Measurements from ENCODE around the gene AP3S2. TPM values are rescaled to one million over a fixed set of nuclear protein-coding genes. Genes with fewer than 3 reads are reported as not detected.
"Not testable (repeated sequence)": the region's sequence is repeated elsewhere in the genome, so short reads cannot be mapped to it uniquely, and the experiment has no call there.

The AP3S2 gene
- total RNA-seq, 2 experiments from 2014 or later: 12.4 to 15.3 TPM

DNA sequence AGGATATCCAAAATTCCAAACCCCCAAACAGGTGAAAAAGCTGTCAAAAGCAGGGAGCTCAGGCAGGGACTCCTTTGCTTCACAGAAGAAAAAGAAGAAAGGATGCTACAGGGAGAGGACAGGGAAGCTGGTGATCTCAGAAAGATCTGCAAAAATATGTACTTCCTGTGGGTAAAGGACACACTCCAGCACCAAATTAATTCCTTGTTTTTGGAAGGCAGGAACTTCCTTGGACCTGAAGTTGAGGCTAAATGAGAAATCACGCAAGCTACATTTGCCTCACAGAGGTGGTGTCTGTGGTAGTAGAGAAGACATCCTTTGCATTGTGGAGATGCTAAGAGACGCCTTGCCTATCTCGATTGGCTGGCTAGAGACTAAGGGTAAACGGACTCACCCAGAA lies 52.5 kb downstream of the AP3S2 start:
- ChIA-PET POLR2A (no interaction called here), CTCF (interaction anchor here (0.8 to 2.0 kb wide), 5 partner anchors 9 to 261 kb away, joined by 3 to 5 read pairs (median 3); partner anchors contain the start of gene IDH2)
- ATAC-seq (no peak), DNase-seq (no peak)
- Mint-ChIP-seq H3K27ac (no peak overlapping the region), H3K4me3 (no peak overlapping the region), H3K4me1 (peaks cover 19% of the 10 kb centered on the region), H3K36me3 (ENCODE audit: low read depth) (peaks cover 11% of the 10 kb centered on the region), H3K9me3 (ENCODE audit: low read depth) (no peaks in the 10 kb centered on the region), H3K27me3 (no peaks in the 10 kb centered on the region)
- intact Hi-C loops (cut with DNase I, micrococcal nuclease): no loop called here

DNA sequence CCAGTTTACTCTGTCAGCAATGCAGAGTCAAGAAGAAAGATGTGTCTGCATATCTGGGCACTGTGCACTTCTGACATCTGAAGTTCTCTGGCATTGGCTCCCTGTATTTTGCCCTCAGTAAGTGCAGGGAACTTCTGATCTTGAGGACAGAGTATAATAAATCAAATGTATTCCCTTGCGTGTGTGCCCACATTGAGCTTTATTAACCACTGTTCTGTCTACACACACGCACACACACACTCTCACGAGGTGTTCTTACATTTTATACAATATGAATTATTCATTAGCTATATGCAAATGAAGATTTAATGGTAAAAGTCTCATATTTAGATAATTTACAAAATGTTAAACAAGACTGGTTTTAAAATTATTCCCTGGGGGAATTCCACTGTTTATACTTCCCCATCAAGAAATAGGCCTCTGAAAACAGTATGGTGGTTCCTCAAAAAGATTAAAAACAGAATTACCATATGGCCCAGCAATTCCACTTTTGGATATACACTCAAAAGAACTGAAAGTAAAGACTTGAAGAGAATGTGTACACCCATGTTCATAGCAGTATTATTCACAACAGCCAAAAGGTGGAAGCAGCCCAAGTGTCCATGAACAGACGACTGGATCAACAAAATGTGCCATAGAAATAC lies 54.5 kb downstream of the AP3S2 start:
- H3K27me3 Mint-ChIP-seq: no peaks in the 10 kb centered on the region
- no peak for DNase-seq
- peaks cover 9% of the 10 kb centered on the region for H3K4me1 Mint-ChIP-seq
- POLR2A ChIA-PET: no interaction called here
- H3K4me3 Mint-ChIP-seq: no peak overlapping the region
- no peak overlapping the region for H3K27ac Mint-ChIP-seq
- intact Hi-C loops (cut with DNase I, micrococcal nuclease): no loop called here
- CTCF ChIA-PET: interaction anchor here (3.4 kb wide), 1 partner anchor 36 kb away, joined by 13 read pairs; no protein-coding TSS in a partner anchor
- no peak for ATAC-seq
- peaks cover 19% of the 10 kb centered on the region for H3K36me3 Mint-ChIP-seq (ENCODE audit: low read depth)
- H3K9me3 Mint-ChIP-seq (ENCODE audit: low read depth): no peaks in the 10 kb centered on the region

DNA sequence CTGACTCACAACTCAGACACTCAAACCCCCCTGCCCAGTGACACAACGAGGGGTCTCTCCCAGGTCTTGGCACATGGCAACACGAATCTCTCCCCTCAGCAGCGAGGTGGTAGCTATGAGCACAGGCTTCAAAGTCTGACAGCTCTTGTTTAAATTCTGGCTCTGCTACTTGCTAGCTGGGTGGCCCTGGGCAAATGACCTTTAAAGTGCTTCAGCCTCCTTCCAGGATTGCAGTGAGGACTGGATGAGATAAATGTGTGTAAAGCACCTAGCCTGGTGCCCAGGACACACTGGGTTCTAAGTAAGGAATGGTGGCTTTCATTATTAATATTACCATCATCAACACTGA lies 56.0 kb downstream of the AP3S2 start:
- no peak overlapping the region for H3K27ac Mint-ChIP-seq
- no peak overlapping the region for H3K4me3 Mint-ChIP-seq
- H3K27me3 Mint-ChIP-seq: no peaks in the 10 kb centered on the region
- H3K4me1 Mint-ChIP-seq: peaks cover 9% of the 10 kb centered on the region
- DNase-seq: no peak
- no peaks in the 10 kb centered on the region for H3K9me3 Mint-ChIP-seq (ENCODE audit: low read depth)
- H3K36me3 Mint-ChIP-seq (ENCODE audit: low read depth): peaks cover 26% of the 10 kb centered on the region
- intact Hi-C loops (cut with DNase I, micrococcal nuclease): no loop called here
- CTCF ChIA-PET: interaction anchor here (0.5 to 3.4 kb wide), 5 partner anchors 10 to 107 kb away, joined by 3 to 13 read pairs (median 3); no protein-coding TSS in a partner anchor
- no peak for ATAC-seq
- POLR2A ChIA-PET: no interaction called here

DNA sequence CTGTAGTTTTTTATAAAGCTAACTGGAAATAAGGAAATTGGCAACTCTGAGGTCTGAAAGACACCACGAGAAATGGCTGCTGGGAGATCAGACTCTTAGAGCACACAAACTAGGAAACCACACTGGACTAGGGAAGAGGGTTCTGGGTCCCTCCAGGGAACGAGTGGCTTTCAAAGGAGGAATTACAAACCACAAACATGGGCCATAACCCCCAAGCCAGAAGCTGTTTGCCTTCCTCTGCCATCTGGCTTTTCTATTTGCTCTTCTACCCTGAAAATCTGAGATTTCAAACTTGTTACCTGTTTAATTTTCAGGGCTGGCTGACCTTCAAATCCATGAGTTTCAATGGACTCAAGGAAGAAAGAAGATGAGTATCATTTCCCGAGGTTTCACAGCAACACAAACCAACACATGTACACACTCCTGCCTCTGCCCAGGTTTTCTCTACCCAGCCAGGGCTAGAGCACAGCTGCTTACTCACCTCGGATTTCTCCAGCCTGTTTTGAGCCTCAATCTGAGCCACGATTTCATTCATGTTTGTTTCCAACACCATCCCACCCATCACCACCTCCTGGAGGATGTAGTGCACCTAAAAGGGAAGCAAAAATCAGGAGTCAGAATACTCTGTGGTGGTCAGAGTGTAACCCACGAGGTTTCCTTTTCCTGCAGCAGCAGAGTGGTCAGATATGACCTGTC lies 56.5 kb downstream of the AP3S2 start:
- H3K4me1 Mint-ChIP-seq: peaks cover 8% of the 10 kb centered on the region
- DNase-seq: no peak
- intact Hi-C loops (cut with DNase I, micrococcal nuclease): no loop called here
- no peak overlapping the region for H3K4me3 Mint-ChIP-seq
- peaks cover 26% of the 10 kb centered on the region for H3K36me3 Mint-ChIP-seq (ENCODE audit: low read depth)
- ATAC-seq: no peak
- CTCF ChIA-PET: interaction anchor here (0.7 to 3.4 kb wide), 5 partner anchors 10 to 153 kb away, joined by 3 to 13 read pairs (median 4); no protein-coding TSS in a partner anchor
- POLR2A ChIA-PET: no interaction called here
- no peaks in the 10 kb centered on the region for H3K27me3 Mint-ChIP-seq
- no peaks in the 10 kb centered on the region for H3K9me3 Mint-ChIP-seq (ENCODE audit: low read depth)
- no peak overlapping the region for H3K27ac Mint-ChIP-seq

DNA sequence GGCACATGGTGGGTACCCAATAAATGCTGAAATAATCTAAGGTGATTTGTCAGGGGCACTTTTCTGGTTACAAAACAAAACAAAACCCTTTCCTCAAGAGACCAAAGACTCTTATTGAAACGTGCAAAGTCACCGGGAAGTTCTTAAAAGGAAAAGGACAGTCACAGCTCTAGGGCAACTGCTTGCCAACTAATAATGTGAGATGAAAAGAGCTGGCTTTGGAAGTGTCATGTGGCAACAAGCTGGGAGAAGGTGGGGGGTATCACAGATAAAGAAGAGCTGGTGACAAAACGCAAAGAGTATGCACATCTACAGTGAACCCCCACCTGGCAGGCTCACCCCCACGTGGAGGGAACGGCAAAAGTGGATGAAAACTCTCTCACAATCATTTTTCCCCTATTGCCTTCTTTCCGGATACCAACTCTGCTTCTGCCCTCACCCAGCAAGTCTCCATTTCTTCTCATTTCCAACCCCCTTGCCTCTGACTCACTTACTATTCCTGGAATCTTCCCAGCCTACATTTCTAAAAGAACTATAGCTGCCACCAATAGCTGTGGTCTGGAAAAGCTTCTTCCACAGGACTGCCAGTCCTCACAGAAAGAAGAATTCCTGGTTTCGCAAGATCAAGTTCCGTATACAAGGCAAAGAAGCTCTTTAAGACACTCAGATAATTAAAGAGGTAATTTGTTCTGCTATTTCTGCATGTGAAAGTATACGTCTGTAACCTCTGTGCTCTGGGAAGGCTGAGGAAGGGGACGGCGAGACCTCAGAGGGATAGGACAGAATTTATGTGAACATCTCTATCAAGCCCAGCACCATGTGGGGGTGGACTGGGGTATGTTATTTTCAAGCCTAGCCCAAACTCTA lies 57.3 kb downstream of the AP3S2 start:
- ATAC-seq: no peak
- no peak for DNase-seq
- Mint-ChIP-seq H3K4me3 (no peak overlapping the region), H3K27ac (no peak overlapping the region), H3K4me1 (peaks cover 3% of the 10 kb centered on the region), H3K9me3 (ENCODE audit: low read depth) (no peaks in the 10 kb centered on the region), H3K36me3 (ENCODE audit: low read depth) (peaks cover 26% of the 10 kb centered on the region), H3K27me3 (no peaks in the 10 kb centered on the region)
- intact Hi-C loops (cut with DNase I, micrococcal nuclease): no loop called here
- CTCF ChIA-PET: interaction anchor here (0.5 to 3.4 kb wide), 7 partner anchors 13 to 1232 kb away, joined by 3 to 13 read pairs (median 4); no protein-coding TSS in a partner anchor
- POLR2A ChIA-PET: no interaction called here

DNA sequence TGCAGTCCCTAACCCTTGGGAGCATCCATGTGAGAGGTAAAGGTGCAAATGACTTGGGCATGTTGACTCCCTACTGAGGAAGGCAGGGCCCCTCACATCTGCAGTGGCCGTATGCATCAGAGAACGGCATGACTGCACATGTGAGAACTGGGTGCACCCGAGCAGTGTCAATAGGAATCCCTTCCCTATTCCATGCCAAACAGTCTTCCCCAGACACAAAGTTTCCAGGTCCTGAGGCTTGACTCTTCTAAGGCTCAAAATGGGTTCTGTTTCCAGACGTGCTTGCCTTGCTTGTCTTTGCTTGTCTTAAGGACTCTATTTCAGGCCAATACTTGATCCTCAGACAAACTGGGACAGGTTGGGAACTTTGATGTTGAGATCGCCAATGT lies 58.6 kb downstream of the AP3S2 start:
- Mint-ChIP-seq H3K36me3 (ENCODE audit: low read depth) (peaks cover 26% of the 10 kb centered on the region), H3K4me1 (peaks cover 3% of the 10 kb centered on the region), H3K27me3 (no peaks in the 10 kb centered on the region), H3K9me3 (ENCODE audit: low read depth) (no peaks in the 10 kb centered on the region), H3K4me3 (no peak overlapping the region), H3K27ac (no peak overlapping the region)
- ATAC-seq: no peak
- intact Hi-C loops (cut with DNase I, micrococcal nuclease): no loop called here
- POLR2A ChIA-PET: no interaction called here
- CTCF ChIA-PET: no interaction called here
- no peak for DNase-seq

DNA sequence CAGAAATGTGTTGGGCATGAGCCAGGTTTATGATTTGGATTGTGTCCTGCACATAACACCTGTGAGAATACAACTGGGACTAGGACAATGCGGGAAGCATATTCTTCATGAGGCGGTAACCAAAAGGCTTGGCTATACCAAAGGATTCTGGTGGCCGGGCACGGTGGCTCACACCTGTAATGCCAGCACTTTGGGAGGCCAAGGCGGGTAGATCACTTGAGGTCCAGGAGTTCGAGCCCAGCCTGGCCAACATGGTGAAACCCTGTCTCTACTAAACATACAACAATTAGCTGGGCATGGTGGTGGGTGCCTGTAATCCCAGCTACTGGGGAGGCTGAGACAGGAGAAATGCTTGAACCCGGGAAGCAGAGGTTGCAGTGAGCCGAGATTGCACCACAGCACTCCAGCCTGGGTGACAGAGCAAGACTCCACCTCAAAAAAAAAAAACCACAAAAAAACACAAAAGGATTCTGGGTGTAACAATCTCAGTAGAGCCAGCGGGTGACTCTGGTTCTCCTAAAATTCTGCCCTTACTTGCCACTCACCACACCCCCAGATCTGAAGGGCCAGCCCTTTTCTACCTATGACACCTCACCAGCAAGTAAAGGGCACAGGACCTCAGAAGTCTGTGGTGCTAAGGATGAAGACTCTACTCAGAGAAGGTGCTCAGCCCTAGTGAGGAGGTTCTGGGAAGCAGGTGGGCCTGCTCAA lies 59.2 kb downstream of the AP3S2 start:
- ATAC-seq; H3K9me3 Mint-ChIP-seq (ENCODE audit: low read depth); H3K4me1 Mint-ChIP-seq; H3K4me3 Mint-ChIP-seq; H3K27me3 Mint-ChIP-seq; intact Hi-C loops (cut with DNase I, micrococcal nuclease); H3K27ac Mint-ChIP-seq; DNase-seq; CTCF ChIA-PET; POLR2A ChIA-PET: not testable (repeated sequence)
- peaks cover 23% of the 10 kb centered on the region for H3K36me3 Mint-ChIP-seq (ENCODE audit: low read depth)

DNA sequence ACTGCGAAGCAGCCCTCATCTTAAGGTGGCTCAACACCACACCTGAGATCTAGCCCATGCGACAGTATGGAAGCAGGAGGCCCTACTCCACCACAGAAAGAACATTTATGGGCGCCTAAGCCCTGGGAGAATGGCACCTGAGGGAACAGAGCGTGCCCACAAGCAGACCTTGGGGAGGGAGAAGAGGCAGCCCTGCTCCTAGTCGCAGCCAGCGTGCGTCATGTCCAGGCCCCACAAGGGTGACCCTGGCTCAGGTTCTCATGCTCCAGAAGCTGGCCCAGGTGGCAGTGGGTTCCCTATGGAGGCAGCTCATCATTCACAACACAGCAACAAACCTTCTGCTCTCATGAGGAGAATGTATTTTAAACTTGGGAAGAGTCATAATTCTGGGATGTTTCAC lies 59.8 kb downstream of the AP3S2 start:
- Mint-ChIP-seq H3K4me1 (no peaks in the 10 kb centered on the region), H3K4me3 (no peak overlapping the region), H3K9me3 (ENCODE audit: low read depth) (no peaks in the 10 kb centered on the region), H3K36me3 (ENCODE audit: low read depth) (peaks cover 23% of the 10 kb centered on the region), H3K27ac (no peak overlapping the region), H3K27me3 (no peaks in the 10 kb centered on the region)
- ChIA-PET POLR2A (no interaction called here), CTCF (no interaction called here)
- ATAC-seq (no peak), DNase-seq (no peak)
- intact Hi-C loops (cut with DNase I, micrococcal nuclease): no loop called here

DNA sequence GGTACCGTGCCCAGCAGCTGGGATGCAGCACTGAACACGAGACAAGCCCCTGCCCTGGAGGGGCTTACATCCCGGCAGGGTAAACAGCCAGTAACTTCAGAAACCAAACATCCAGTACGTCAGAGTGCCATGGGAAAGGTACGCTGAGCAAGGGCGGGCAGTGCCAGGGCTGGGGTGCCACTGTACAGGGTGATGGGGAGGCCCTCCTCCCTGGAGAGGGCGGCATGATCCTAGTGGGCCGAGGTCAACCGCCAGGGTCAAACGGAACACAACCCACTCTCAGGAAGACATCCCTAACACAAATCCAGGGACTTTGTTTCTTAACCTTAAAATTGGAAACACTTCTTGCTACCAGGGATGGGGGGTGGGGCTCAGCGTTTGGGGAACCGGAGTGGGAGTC lies 63.2 kb downstream of the AP3S2 start:
- Mint-ChIP-seq H3K4me1 (no peaks in the 10 kb centered on the region), H3K27ac (no peak overlapping the region), H3K9me3 (ENCODE audit: low read depth) (no peaks in the 10 kb centered on the region), H3K27me3 (no peaks in the 10 kb centered on the region), H3K36me3 (ENCODE audit: low read depth) (peaks cover 13% of the 10 kb centered on the region), H3K4me3 (no peak overlapping the region)
- intact Hi-C loops (cut with DNase I, micrococcal nuclease): no loop called here
- CTCF ChIA-PET: interaction anchor here (0.5 kb wide), 1 partner anchor 94 kb away, joined by 3 read pairs; no protein-coding TSS in a partner anchor
- POLR2A ChIA-PET: no interaction called here
- no peak for ATAC-seq
- no peak for DNase-seq

DNA sequence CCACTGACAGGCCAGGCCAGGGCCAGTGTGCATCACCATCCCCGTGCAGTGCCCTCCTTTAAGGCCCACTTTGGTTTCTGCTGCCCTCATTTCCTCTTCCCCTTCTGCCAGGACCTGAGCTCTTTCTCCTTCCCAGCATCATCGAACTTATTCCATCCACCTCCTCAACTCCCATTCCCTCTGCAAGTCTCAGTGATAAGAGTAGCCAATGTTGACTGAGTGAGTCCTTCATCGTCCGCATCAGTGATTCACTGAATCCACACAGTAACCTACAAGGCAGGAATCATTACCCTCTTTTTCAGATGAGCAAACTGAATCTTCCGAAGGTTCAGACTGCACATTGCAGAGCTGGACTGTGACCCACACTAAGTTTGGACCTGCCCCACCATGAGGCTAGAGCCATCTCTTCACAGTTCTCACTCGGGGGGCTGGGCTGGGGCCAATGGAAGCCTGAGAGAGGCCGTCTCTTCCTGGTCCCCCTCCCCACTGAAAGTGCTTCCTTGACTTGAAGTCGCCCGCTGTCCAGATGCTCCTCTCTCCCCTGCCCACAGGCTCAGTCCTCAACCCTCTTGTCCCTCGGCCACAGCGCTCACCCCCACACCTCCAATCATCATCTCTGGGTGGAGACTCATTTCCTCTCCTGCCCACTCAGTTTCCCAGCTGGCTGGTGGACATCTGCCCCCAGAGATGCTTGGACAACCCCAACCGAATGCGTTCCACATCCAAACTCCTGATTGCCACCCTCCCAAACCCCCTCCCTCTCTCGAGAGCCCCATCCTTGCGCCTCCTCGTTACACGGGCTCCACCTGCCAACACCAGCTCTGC lies 64.0 kb downstream of the AP3S2 start:
- intact Hi-C loops (cut with DNase I, micrococcal nuclease): no loop called here
- Mint-ChIP-seq H3K36me3 (ENCODE audit: low read depth) (peaks cover 9% of the 10 kb centered on the region), H3K4me1 (no peaks in the 10 kb centered on the region), H3K4me3 (no peak overlapping the region), H3K27me3 (no peaks in the 10 kb centered on the region), H3K27ac (no peak overlapping the region), H3K9me3 (ENCODE audit: low read depth) (no peaks in the 10 kb centered on the region)
- DNase-seq (no peak), ATAC-seq (no peak)
- CTCF ChIA-PET: interaction anchor here (0.5 to 1.6 kb wide), 3 partner anchors 45 to 779 kb away, joined by 3 to 4 read pairs (median 3); no protein-coding TSS in a partner anchor
- POLR2A ChIA-PET: no interaction called here

Measured in activated CD4-positive, alpha-beta T cell treated with anti-CD3 and anti-CD28 coated beads for 36 hours (primary cell).